Measurements from ENCODE around the gene TNFRSF25. TPM values are rescaled to one million over a fixed set of nuclear protein-coding genes. Genes with fewer than 3 reads are reported as not detected.

The TNFRSF25 gene
- total and polyA plus RNA-seq, 2 donors from 2014 or later = 7.6 to 13.8 TPM

GRCh38 chr1:6423321-6423999 is 42.5 kb downstream of the TNFRSF25 start:
- Histone ChIP-seq H3K4me3 (ENCODE audit: low read length in 3 of 3) (no peak overlapping the region), H3K36me3 (ENCODE audit: control insufficient read depth in 2 of 3, insufficient read depth in 3 of 3, low read length in 3 of 3) (no peaks in the 10 kb centered on the region), H3K4me1 (ENCODE audit: control insufficient read depth in 2 of 3, insufficient read depth in 2 of 3, low read depth in 1 of 3, low read length in 3 of 3) (peaks cover 0 to 37% (median 13%) of the 10 kb centered on the region in 3 donors), H3K27ac (ENCODE audit: low read depth in 2 of 2, low read length in 2 of 2) (no peak overlapping the region), H3K9me3 (ENCODE audit: control insufficient read depth in 2 of 3, insufficient read depth in 1 of 3, low read length in 3 of 3) (no peaks in the 10 kb centered on the region), H3K9ac (ENCODE audit: low read length in 3 of 3) (no peak overlapping the region), H3K27me3 (ENCODE audit: control insufficient read depth, insufficient read depth, low read length) (peaks cover 14% of the 10 kb centered on the region)
- DNase-seq (peak; percentile 81 to 92 (median 81)), FAIRE-seq (no peak)
- peak; percentile 63 for TF ChIP-seq CTCF (IDR thresholded peaks at IDR 0.05; ENCODE audit: borderline replicate concordance, extremely low read depth, insufficient read depth)
- intact Hi-C loops (cut with DNase I) = no loop called here

GRCh38 chr1:6421266-6421665 is 44.7 kb downstream of the TNFRSF25 start:
- no peaks in the 10 kb centered on the region for H3K9me3 ChIP-seq (ENCODE audit: control insufficient read depth in 2 of 3, insufficient read depth in 1 of 3, low read length in 3 of 3)
- intact Hi-C loops (cut with DNase I) = no loop called here
- TF ChIP-seq CTCF (IDR thresholded peaks at IDR 0.05; ENCODE audit: borderline replicate concordance, extremely low read depth, insufficient read depth) = no peak
- no peaks in the 10 kb centered on the region for H3K36me3 ChIP-seq (ENCODE audit: control insufficient read depth in 2 of 3, insufficient read depth in 3 of 3, low read length in 3 of 3)
- H3K4me3 ChIP-seq (ENCODE audit: low read length in 3 of 3) = no peak overlapping the region
- peaks cover 0 to 30% (median 10%) of the 10 kb centered on the region in 3 donors for H3K4me1 ChIP-seq (ENCODE audit: control insufficient read depth in 2 of 3, insufficient read depth in 2 of 3, low read depth in 1 of 3, low read length in 3 of 3)
- FAIRE-seq (no peak), DNase-seq (peak in 1 of 5 donors; percentile 45)
- peaks cover 25% of the 10 kb centered on the region for H3K27me3 ChIP-seq (ENCODE audit: control insufficient read depth, insufficient read depth, low read length)
- H3K27ac ChIP-seq (ENCODE audit: low read depth in 2 of 2, low read length in 2 of 2) = no peak overlapping the region
- no peak overlapping the region for H3K9ac ChIP-seq (ENCODE audit: low read length in 3 of 3)

GRCh38 chr1:6420454-6421042 is 45.4 kb downstream of the TNFRSF25 start:
- Histone ChIP-seq H3K9ac (ENCODE audit: low read length in 3 of 3) (no peak overlapping the region), H3K36me3 (ENCODE audit: control insufficient read depth in 2 of 3, insufficient read depth in 3 of 3, low read length in 3 of 3) (no peaks in the 10 kb centered on the region), H3K9me3 (ENCODE audit: control insufficient read depth in 2 of 3, insufficient read depth in 1 of 3, low read length in 3 of 3) (no peaks in the 10 kb centered on the region), H3K27me3 (ENCODE audit: control insufficient read depth, insufficient read depth, low read length) (peaks cover 26% of the 10 kb centered on the region), H3K27ac (ENCODE audit: low read depth in 2 of 2, low read length in 2 of 2) (no peak overlapping the region), H3K4me3 (ENCODE audit: low read length in 3 of 3) (no peak overlapping the region), H3K4me1 (ENCODE audit: control insufficient read depth in 2 of 3, insufficient read depth in 2 of 3, low read depth in 1 of 3, low read length in 3 of 3) (peaks cover 0 to 24% (median 10%) of the 10 kb centered on the region in 3 donors)
- FAIRE-seq (no peak), DNase-seq (peak in 2 of 5 donors; percentile 66 to 70)
- intact Hi-C loops (cut with DNase I) = no loop called here
- TF ChIP-seq CTCF (IDR thresholded peaks at IDR 0.05; ENCODE audit: borderline replicate concordance, extremely low read depth, insufficient read depth) = no peak
